ENCODE results near the gene BMP10.
A peak's percentile ranks its signal among the peaks of the same experiment; 100 is the strongest.
"Not testable (repeated sequence)": the region's sequence is repeated elsewhere in the genome, so short reads cannot be mapped to it uniquely, and the experiment has no call there.

Gene BMP10, protein sequence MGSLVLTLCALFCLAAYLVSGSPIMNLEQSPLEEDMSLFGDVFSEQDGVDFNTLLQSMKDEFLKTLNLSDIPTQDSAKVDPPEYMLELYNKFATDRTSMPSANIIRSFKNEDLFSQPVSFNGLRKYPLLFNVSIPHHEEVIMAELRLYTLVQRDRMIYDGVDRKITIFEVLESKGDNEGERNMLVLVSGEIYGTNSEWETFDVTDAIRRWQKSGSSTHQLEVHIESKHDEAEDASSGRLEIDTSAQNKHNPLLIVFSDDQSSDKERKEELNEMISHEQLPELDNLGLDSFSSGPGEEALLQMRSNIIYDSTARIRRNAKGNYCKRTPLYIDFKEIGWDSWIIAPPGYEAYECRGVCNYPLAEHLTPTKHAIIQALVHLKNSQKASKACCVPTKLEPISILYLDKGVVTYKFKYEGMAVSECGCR

DNA sequence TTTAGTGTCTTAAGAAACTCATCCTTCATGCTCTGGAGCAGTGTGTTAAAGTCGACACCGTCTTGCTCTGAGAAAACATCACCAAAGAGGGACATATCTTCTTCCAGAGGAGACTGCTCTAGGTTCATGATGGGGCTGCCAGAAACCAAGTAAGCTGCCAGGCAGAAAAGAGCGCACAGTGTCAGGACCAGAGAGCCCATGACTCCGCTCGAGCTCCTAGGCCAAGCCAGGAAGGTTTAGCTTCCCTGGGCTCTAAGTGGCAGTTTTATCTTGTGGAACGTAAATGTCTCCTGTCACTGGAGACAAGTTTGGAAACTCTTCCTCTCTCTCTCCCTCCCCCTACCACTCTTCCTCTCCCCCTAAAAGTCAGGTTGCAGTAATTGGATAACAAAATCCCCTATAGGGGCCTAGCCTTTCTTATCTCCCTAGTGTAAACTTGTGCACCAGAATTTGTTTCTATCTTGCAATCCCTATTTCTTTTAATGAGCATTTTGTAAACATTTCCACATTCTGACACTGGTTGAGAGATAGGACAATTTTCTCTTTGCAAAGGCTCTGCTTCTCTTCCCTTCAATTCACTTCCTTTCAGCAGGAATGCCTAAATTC is at the start of gene BMP10:
Gene BMP10 (minus strand): TSS at position 239 of the 606 bp plus-strand sequence. CDS start 39 bp downstream, at position 200.
- DNase-seq, result no peak

DNA sequence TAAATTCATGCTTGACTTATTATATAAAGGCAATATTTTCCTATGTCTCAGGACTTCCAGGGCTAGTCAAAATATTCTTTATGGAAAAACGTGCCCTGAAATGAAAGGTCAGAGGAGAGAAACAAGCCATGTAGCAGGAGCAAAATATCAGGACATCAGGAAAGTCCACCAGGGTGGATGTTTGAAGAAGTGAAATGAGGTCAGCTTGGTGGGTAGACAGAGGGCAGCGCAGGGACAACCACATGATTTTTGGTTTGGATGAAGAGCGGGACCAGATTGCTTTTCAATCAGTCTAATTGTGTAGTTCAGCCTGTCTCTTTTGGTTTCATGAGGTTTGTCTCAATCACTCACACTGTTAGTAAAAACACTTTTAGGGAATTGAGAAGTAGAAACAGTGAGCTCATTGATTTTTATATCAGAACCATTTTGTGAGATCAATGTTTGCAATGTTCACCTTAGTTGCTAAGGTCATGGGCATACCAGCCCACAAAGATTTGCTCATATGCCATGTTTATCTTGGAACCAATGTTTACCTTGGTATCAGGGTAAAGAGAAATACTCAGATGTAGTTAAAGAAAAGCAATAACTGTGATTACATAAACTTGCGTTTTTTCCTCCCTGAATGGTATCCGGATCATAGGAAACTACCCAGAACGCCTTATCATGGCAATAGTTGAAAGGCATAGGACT is 49.4 kb upstream of the BMP10 start:
- DNase-seq, result no peak

DNA sequence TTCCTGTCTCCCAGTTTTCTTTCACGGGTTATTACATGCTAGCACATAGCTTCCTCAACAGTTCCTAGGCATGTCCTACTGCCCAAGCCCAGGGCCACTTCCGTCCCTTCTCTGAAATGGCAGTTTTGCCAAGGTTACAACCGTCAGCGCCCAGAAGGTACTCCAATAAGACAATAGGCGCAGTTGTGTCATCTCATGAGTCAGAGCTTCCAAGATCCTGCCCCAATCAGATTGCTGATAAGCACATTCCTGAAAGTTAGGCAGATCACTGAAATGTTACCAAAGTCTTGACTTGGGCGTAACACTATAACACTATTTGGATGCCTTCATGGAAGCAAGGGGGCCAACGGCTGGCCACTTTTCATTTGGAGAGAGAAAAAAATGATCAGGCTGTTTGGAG is 47.3 kb upstream of the BMP10 start:
- no peak for DNase-seq

DNA sequence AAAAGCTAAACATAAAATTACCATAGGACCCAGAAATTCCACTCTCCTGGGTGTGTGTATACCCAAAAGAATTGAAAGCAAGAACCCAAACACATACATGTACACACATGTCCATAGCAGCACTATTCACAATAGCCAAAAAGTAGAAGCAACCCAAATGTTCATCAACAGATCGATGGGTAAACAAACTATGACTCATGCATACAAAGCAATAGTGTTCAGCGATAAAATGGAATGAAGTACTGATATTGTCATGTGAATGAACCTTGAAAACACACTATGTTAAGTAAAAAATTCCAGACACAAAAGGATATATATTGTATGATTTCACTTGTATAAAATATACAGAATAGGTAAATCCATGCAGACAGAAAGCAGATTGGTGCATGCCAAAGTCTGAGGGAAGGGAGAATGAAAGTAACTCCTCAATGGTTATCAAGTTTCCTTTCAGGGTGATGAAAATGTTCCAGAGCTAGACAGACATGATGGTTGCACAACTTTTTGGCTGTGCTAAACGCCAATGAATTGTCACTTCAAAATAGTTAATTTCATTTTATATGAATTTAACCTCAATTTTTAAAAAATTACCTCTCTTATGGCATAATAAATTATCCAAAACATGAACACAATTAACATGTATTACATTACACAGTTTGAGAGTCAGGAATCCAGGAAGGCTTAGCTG is 46.0 kb upstream of the BMP10 start:
- no peak for DNase-seq

DNA sequence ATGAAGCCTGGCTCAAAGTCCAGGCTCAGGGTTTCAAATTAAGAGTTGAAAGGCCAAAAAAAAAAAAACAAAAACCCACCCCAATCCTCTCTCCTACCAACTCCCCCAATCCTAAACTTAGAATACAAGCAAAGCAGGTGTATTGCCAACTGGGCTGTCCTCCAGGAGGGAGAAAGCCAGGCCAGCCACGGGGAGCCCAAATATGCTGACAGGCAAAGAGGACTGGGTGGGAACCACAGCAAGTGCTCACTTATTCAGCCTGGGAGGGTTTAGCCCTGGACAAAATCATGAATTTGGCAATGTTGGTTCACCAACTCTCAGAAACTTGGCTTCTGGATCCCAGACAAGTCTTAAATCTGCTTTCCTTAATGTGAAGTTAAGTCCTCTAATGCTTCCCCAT is 45.0 kb upstream of the BMP10 start:
- DNase-seq, result no peak

DNA sequence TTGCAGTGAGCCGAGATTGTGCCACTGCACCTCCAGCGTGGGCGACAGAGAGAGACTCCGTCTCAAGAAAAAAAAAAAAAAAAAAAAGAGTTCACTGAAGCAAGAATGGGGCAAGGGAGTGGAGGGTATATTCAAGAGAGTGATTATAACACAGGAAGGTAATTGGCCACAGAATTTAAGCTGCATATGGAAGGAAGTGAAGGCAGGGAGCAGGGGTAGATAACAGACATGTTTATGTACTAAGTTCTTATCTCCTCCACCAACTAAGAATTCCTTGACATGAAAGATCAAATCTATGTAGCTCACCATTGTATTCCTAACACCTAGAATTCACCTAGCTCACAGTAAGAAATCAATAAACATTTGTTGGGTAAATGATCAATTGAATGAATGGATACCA is 44.2 kb upstream of the BMP10 start:
- DNase-seq, result no peak

DNA sequence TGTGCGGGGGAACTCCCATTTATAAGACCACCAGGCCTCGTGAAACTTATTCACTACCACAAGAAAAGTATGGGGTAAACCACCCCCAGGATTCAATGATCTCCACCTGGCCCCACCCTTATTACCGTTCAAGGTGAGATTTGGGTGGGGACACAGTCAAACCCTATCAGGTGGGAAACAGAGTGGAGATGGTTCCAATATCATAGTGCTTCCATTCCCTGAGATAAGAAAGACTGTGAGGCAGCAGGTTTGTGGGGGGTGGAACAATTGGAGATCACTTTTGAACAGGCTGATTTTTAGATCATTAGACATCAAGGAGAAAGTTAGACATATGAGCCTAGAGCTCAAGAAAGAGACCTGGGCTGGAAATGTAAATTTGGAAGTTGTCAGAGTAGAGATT is 42.2 kb upstream of the BMP10 start:
- no peak for DNase-seq

DNA sequence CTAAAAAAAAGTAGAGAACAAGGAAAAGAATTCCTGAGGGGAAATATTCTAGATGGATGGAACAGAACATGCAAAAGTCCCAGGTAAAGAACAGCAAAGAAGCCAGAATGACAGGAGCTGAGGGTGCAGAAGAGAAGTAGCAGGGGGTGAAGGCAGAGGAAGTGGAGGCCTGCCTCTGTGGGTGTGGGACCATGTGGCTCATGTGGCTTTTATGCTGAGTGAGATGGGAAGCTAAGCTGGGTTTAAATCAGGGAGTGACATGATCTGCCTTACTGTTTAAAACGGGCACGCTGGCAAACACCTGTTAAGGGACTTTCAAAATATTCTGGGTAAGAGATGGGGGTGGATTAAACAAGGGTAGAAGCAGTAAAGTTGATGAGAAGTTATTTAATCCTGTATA is 41.5 kb upstream of the BMP10 start:
- no peak for DNase-seq

DNA sequence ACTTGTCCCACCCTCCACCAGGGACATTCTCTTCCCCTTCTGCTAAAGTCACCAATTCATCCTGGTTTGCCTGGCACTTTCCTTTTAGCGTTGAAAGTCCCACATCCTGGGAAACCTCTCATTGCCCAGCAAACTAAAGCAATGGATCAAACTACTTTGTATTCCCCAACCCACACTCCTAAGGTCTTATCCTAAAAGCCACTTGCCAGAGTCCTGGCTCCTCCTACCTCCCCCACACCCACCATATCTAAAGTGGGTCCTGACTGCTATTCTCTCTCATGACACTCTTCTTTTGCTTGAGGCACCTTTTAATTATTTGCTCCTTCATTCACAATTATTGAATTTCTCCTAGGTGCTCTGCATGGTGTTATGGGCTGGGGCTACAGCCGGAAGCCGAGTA is 40.9 kb upstream of the BMP10 start:
- no peak for DNase-seq

DNA sequence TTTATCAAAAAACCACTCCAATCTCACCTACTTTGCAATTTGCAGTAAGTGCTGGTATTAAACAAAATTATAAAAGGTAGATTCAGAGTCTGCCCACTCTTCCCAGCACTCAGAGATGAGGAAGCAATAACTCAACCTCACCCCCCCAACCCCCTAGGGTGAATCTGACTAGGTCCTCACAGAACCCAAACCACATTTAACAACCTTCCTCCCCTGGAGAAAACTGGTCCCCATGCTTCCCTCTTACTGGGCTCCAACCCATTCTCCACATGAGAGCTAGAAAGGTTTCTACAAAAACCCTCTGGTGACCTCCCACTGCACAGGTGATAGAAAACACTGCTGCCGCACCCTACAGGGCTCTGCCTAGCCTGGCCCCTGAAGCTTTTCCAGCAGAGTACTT is 40.5 kb upstream of the BMP10 start:
- DNase-seq, result no peak

DNA sequence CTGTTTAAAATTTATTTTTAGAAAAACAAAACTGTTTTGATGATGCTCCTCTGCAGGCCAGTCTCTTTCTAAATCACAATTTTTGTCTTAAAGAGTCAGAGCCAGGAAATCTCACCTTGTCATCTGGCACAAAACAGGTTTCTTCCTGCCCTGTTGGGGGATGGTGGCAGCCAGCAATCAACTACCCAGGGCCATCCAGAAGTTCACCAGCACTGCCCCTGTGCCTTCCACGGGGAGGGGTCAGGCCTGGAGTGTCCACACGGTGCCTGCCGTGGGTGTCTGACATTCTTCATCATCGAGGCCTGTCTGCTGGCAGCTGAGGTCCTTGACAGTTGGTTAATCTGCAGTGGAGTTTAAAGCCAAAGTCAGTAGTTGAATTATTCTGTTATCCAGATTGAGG is 40.0 kb upstream of the BMP10 start:
- no peak for DNase-seq

DNA sequence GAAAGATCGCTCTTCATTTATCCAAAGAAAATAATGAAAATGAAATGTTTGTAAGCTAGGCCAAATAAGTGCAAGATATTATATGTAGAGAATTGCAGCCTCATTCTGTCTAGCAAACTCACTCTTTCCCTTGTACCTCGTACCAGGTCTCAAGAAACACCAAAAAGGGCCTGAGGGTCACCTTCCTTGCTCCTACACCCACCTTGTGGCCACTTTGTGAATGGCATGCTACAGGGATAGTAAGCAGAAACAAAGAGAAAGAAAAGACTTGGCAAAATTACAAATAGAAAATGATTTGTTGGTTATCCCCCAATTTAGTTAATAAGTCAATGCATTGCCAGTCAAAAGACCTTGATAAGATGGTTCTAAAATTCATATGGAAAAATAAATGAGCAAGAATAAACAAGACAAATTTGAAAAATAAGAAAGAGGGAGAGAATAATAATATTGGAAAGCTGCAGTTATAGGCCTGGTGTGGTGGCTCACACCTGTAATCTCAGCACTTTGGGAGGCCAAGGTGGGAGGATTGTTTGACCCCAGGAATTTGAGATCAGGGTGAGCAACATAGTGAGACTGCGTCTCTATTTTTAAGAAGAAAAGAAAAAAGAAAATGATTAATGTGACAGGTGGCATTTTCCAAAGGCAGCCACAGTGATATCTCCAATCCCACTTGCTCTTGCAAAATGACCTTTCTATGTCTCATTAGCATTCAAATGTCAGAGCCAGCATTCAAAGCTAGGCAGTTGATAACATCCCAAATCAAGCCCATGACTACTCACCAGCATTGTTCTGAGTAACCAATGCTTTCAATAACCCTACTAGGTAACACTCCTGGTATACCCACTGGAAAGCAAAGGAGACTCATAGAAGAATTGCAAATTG is 38.8 kb upstream of the BMP10 start:
- DNase-seq, result peak; percentile 72 to 77

DNA sequence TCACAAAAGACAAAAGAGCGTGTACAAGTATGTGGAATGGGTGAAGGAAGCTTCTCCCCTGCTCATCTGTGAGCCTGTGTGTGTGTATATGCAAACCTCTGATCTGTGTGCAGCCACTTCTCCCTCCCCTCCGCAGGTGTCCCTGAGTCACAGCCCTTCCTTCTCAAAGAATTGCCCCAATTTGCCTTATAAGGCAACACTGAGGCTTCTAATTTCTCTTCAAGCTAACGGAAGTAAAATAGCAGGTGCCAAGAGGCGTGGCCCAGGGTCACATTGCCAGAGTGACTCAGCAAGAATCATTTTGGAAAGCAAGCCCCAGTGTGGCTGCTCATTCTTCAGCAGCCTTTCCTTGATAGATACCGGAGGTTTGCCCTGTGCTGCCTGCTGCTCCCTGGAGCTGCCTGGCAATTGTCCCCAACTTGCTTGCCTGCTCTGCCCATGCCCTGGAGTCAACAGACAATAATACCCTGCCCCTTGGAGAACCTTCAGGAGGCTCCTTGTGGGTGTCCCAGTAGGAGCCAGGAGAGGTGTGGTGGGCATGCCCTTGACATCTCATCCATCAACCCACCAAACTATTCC is 37.3 kb upstream of the BMP10 start:
- DNase-seq, result peak; percentile 64 to 65

DNA sequence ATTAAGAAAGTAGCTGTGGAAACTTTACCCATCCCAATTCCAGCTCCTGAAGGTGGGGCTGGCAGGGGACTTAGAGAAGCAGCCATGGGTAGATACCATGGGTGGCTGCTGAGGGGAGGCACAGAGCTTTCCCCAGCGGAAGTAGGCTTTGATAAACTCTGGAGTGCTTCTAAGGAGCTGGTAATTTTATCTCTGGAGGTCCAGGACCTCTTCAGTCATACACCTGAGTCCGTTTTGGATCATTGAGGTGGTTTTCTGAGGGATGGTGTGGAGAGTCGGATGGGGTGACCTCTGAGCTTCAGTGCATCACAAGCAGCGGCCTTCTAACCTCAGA is 36.7 kb upstream of the BMP10 start:
- DNase-seq, result no peak

DNA sequence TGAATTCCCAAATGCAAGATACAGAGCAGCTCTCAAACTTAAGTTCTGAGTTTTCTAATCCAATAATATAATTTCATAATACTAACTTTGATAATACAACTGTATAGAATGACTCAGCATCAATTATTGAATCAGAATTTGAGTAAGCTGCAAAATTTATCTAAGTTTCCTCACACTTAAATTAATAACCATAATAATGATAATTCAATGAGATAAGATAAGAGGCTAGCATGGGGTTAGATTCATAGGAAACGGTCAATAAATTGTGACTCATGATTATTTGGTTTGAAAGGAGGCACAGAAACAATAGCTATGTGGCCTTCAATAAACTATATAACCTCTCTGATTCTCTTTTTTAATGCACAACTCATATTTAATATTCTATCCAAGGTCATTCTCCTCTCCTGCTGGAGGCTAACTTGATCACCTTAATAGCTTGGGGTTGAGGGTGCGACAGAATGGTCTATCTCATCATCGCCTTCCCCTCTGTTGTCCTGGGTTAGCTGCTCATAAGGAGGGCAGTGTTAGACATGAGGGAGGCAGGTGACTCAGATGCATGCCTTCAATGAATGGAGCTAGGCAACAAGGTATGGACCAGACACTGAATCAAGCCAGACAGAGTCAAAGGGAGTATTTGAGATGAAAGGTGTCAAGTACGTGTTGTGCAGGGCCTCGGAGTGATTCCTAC is 36.2 kb upstream of the BMP10 start:
- DNase-seq, result no peak

DNA sequence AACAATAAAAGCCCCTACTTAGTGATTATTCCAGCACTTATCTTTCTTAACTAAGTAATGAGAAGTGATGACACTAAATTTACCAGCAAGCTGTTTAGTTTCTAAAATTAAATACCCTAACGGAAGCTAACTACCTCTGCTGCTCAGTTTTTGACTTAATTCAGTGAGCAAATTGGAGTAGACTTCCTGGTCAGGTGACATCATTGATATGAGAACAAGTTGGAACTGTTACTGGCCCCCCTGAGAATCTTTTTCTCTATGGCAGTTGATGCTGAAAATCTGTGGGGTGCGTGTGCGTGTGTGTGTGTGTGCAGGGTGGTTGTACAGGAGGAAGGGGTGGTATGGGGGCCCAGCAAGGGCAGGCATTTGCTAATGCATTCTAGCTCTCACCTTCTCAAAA is 35.5 kb upstream of the BMP10 start:
- DNase-seq, result no peak

DNA sequence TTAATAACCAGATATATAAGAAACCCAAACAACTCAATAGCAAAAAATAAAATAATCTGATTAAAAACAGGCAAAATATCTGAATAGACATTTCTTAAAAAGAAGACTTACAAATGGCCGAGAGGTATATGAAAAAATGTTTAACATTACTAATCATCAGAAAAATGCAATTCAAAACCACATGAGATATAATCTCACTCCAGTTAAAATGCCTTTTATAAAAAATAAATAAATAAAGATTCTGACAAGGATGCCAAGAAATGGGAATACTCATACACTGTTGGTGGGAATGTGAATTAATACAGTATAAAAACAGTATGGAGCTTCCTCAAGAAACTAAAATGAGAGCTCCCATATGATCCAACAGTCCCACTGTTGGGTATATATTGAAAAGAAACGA is 33.9 kb upstream of the BMP10 start:
- DNase-seq, result no peak

DNA sequence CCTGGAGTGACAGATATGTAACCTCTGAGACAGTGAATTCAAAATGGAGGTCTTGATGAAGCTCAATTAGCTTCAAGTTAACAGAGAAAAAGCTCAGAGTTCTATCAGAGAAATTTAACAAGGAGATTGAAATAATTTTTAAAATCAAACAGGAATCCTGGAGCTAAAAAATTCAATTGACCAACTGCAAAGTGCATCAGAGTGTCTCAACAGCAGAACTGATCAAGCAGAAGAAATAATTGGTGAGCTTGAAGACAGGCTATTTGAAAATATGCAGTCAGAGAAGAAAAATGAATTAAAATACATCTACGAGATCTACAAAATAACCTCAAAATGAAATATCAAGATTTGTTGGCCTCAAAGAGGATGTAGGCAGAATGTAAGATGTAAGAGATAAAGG is 30.4 kb upstream of the BMP10 start:
- DNase-seq, result no peak

DNA sequence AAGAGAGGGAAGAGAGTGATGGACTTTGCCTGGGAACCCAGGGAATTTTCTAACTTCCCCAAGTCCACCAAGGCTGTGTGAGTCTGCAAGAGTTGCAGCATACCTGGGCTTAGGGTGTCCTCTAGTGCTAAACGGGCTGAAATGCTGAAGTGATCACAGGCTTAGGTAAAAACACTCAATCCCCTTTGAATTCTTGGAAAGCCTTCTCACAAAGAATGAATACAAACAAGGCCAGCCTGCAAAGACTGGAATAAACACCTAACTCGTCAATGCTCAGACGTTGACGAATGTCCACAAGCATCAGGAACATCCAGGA is 30.0 kb upstream of the BMP10 start:
- no peak for DNase-seq

DNA sequence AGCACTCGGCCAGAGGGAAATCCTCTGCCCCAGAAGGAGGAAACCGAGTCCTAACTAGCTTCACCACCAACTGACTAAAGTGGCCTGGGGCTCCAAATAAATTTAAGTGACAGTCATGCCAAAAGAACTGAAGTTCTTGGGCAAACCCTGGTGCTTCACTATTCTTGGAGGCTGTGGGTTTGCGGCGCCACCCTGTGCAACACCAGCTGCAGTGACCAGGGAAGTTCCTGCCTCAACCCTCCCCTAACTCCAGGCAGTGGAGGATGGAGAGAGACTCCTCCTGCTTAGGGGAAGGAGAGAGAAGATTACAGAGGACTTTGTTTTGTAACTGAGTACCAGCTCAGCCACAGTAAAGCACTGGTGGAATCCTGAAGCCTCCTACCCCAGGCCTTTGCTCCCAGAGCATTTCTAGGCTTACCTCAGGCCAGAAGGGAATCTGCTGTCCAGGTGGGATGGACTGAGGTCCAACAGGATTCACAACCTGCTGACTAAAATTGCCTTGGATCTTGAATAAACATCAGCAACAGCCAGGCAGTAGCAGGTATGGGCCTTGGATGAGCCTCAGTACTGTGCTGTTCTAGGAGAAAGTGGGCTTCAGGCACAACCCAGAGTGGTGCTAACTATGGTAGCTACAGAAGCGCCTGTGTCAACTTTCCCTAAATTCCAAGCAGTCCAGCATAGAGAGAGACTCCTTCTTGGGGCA is 29.4 kb upstream of the BMP10 start:
- DNase-seq, result no peak

DNA sequence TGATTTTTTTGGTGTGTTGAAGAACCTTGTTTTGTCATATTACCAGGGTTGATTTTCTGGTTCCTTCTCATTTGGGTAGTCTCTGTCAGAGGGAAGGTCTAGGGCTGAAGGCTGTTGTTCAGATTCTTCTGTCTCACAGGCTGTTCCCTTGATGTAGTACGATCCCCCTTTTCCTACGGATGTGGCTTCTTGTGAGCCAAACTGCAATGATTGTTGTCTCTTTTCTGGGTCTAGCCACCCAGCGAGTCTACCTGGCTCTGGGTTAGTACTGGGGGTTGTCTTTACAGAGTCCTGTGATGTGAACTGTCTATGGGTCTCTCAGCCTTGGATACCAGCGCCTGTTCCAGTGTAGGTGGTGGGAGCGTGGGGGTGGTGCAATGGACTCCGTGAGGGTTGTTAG is 24.8 kb upstream of the BMP10 start:
- DNase-seq, result not testable (repeated sequence)

Measured in stimulated activated CD4-positive, alpha-beta T cell treated with anti-CD3 and anti-CD28 coated beads, Interleukin-2, amount 100 ng/mL, for 48 hours (primary cell).